Measurements from ENCODE around the gene GRM7. TPM values are rescaled to one million over a fixed set of nuclear protein-coding genes. Genes with fewer than 3 reads are reported as not detected.

Gene GRM7
- total and polyA plus RNA-seq, 10 donors = 0.02 to 0.20 (median 0.14) TPM; not detected in 7

GRCh38 chr3:7760718-7761117 lies 899.8 kb downstream of the GRM7 start:
- no peak for DNase-seq
- Histone ChIP-seq H3K27me3 (replicated peaks in 1 of 7) (no peaks in the 10 kb centered on the region), H3K9me3 (peaks cover 0 to 13% (median 0%) of the 10 kb centered on the region in 8 donors), H3K36me3 (no peaks in the 10 kb centered on the region), H3K4me1 (no peaks in the 10 kb centered on the region), H3K27ac (no peak overlapping the region), H3K4me3 (no peak overlapping the region)
- intact Hi-C loops (cut with DNase I; ENCODE audit: low total_unique reads) = no loop called here
- TF ChIP-seq POLR2AphosphoS5 (IDR thresholded peaks at IDR 0.05) = no peak
- TF ChIP-seq POLR2A (IDR thresholded peaks at IDR 0.05) = no peak
- TF ChIP-seq CTCF (IDR thresholded peaks at IDR 0.05 in 8 of 11, conservative IDR thresholded peaks at IDR 0.05 in 3 of 11) = no peak

GRCh38 chr3:7764115-7764514 lies 903.2 kb downstream of the GRM7 start:
- WGBS, 5 donors = 78 to 92% (median 81%) methylated on average over 2 of the region's 2 CpGs
- Histone ChIP-seq H3K27ac (no peak overlapping the region), H3K36me3 (no peaks in the 10 kb centered on the region), H3K4me1 (no peaks in the 10 kb centered on the region), H3K9me3 (peaks cover 0 to 26% (median 5%) of the 10 kb centered on the region in 8 donors), H3K27me3 (replicated peaks in 1 of 7) (no peaks in the 10 kb centered on the region), H3K4me3 (no peak overlapping the region)
- TF ChIP-seq CTCF (IDR thresholded peaks at IDR 0.05 in 8 of 11, conservative IDR thresholded peaks at IDR 0.05 in 3 of 11) (no peak), POLR2A (IDR thresholded peaks at IDR 0.05) (no peak), POLR2AphosphoS5 (IDR thresholded peaks at IDR 0.05) (no peak)
- no peak for DNase-seq
- intact Hi-C loops (cut with DNase I; ENCODE audit: low total_unique reads) = no loop called here

GRCh38 chr3:7766530-7766929 lies 905.6 kb downstream of the GRM7 start:
- Histone ChIP-seq H3K4me1 (no peaks in the 10 kb centered on the region), H3K4me3 (no peak overlapping the region), H3K9me3 (peaks cover 0 to 26% (median 5%) of the 10 kb centered on the region in 8 donors), H3K27ac (no peak overlapping the region), H3K27me3 (replicated peaks in 1 of 7) (no peaks in the 10 kb centered on the region), H3K36me3 (no peaks in the 10 kb centered on the region)
- no peak for DNase-seq
- TF ChIP-seq CTCF (IDR thresholded peaks at IDR 0.05 in 8 of 11, conservative IDR thresholded peaks at IDR 0.05 in 3 of 11) = no peak
- no peak for TF ChIP-seq POLR2AphosphoS5 (IDR thresholded peaks at IDR 0.05)
- TF ChIP-seq POLR2A (IDR thresholded peaks at IDR 0.05) = no peak
- WGBS, 5 donors = 70 to 86% (median 83%) methylated on average over 4 of the region's 4 CpGs
- intact Hi-C loops (cut with DNase I; ENCODE audit: low total_unique reads) = no loop called here

- no peak overlapping the region for H3K4me3 ChIP-seq
- 79 to 92% (median 83%) methylated on average over 4 of the region's 4 CpGs for WGBS, 5 donors
- TF ChIP-seq CTCF (IDR thresholded peaks at IDR 0.05 in 8 of 11, conservative IDR thresholded peaks at IDR 0.05 in 3 of 11) = no peak
- no peak for TF ChIP-seq POLR2A (IDR thresholded peaks at IDR 0.05)
- no peak for TF ChIP-seq POLR2AphosphoS5 (IDR thresholded peaks at IDR 0.05)
- no peaks in the 10 kb centered on the region for H3K4me1 ChIP-seq
- intact Hi-C loops (cut with DNase I; ENCODE audit: low total_unique reads) = no loop called here
- H3K9me3 ChIP-seq = no peaks in the 10 kb centered on the region
- H3K27me3 ChIP-seq (replicated peaks in 1 of 7) = no peaks in the 10 kb centered on the region
- no peaks in the 10 kb centered on the region for H3K36me3 ChIP-seq
- no peak for DNase-seq
- H3K27ac ChIP-seq = no peak overlapping the region
Observed at GRCh38 chr3:7779331-7779730, 918.4 kb downstream of the GRM7 start.
